DMS53 (cell line): Measurements from ENCODE around the gene CRISPLD2.

Experiments used
- DNase-seq: peaks from one replicate; lab custom pipeline; 2025; lab: John Stamatoyannopoulos, UW

CRISPLD2 gene

DNA sequence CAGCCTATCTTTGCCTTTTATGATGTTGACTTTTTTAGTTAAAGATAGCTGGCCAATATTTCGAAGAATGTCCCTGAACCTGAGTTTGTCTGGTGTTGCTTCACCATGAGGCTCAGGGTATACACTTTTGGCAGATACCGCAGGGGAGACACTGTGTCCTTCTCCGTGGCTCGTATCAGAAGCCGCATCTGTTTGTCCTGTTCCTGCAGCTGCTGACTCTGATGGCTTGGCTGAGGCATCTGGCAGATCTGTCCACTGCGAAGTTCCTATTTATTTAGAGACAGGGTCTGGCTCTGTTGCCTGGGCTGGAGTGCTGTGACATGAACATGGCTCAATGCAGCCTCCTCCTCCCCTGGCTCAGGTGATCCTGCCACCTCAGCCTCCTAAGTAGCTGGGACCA lies 93.5 kb downstream of the CRISPLD2 start:
- DNase-seq: peak; percentile 70

DNA sequence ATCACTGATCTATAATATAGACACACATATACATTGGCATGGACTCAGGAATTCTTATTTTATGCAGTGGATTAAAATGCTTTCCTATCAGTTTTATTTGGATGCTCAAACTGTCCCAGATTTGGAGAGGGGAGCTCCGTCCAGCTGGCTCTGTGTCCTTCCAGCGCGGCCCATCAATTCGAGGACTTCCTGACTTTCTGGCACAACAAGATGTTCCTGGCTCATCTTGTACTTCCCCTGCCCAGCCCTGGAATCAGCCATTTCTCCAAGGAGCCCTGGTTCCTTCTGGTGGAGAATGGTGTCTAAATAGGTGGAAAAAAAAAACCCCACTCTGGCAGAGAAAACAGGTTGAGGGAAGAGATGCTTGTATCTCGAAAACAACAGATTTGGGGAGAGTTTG lies 94.5 kb downstream of the CRISPLD2 start:
- DNase-seq: no peak

DNA sequence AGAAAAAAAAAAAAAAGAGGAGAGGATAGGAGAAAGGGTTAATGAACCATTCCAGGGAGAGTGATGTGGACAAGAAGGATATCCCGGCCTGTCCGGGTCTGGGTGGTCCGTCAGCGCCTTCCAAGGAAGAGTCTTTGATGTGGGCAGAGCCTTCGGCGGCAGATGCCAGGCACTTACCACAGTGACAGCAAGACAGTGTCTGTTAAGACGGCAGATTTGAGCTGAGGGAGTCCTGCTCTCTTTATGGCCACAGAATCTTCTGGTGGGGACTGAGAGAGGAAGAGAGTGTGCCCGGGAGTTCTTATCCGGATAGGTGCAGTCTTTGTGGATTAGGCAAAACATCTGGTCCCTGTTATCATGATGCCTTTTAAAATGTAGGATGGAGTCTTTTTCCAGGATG lies 96.4 kb downstream of the CRISPLD2 start:
- no peak for DNase-seq

DNA sequence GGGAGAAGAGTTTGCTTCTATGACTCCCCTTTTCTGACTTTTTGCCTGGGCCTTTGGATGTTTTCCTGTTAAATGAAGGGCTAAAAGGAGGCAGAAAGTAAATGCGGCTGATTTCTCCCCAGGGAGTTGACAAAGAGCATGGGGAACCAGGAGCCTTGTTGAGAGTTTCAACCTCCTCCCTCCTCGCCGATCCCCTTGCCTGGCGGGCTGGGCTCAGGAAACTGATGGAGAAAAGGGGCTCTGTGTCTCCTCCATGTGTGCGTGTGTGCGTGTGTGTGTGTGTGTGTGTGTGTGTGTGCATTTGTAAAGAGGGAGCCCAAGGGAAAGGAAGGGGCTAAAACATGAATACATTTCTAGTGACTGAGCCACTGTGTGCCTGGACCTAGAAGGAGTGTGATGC lies 97.1 kb downstream of the CRISPLD2 start:
- no peak for DNase-seq

DNA sequence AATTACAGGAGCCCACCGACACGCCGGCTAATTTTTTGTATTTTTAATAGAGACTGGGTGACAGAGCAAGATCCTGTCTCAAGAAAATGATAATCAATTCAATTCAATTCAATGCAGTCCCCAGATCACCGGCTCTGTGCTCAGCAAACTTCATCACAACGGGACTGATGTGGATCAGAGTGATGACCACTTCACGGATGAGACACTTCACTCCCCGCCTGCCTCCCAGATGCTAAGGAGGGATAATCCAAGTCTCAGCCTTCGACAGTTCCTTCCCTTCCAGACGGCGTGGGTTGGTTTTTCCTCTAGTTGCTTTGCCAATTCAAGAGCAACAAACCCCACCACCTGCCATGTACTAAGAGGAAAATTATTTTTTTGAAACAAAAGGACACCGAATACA lies 97.7 kb downstream of the CRISPLD2 start:
- no peak for DNase-seq

DNA sequence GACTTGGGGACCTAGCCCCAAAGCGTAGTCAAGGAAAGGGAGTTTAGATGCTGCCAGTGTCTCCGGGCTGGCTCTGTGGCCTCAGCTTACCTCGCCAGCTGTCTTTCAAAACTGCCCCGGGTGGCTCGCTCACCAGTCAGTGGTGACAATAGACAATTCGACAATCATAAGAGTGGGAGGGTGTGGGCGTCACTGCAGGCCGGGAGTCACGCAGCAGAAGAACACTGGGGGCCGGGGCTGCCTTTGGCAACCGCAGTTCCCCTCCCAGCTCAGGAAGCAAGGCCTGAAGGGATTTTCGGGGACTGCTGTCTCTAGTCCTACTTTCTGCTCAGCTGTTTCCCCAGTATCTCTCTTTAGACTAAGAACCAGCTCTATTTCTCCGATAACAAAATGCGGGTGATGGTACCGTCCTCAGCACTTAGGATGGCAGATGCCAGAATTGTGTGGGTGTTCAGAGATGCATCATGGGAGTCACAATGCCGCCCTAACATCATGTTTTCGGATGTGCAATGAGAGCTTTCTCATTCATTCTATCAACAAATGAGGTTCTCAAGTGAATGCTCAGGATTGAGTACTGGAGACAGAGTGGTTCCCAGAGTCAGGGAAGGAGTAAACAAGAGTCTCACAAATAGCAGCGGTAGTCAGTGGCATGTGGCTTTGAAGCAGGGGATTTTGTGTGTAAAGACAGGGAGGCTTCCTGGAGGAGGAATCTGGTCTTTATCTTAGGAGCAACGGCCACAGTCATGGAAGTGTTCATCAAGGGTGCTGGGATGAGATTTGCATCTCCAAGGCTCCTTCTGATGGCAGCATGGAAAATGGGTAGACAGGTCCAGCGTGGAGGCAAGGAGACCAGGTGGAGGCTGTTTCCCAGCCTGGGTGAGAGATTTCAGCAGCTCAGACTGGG lies 98.5 kb downstream of the CRISPLD2 start:
- DNase-seq: no peak

DNA sequence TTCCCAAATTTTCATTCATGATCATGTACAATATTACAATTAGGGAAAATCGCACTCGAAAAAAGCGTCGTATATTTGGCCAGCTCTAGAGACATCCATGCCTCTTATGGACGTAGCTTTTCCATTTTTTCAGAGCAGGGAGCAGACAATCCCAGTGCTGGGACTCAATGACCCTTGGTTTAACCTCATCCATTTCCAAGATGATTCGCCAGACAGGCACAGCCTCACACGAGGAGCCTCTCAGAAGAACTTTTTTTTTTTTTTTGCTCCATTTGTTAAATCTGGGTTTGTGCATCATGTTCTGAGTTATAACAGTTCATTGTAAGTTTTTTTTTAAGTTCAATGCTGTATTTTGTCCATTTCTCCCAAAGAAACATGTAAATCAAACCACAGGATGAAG lies 99.5 kb downstream of the CRISPLD2 start:
- no peak for DNase-seq

DNA sequence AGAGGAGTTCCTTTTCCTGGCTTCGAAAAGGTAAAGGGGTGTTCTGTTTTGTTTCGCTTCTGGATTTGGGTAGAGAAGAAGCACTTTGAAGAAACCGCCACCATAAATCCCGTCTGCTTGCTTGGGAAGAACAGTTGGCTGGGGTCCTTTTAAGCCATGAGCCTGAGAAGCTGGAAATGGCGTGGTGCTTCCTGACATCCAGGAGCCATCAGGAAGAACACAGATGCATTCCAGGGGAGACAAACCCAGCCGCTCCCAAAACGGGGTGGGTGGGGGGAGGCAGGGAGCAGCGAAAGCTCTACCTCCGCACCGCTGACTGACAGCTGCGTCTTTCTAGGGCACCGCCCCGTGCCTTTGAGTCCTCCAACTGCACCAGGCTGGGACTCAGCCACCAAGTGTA lies 99.9 kb downstream of the CRISPLD2 start:
- DNase-seq: no peak

DNA sequence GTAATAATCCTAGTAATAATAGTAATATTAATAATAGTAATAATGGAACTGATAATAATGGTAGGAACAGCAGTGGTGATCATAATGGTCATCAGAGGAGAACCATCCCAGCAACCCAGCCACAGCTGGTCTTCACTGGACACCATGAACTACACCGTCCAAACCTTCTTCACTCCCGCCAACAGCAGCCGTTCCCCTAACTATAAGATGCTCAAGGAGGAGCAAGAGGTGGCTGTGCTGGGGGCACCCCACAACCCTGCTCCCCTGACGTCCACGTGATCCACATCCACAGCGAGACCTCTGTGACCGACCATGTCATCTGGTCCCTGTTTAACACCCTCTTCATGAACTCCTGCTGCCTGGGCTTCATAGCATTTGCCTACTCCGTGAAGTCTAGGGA lies 100.5 kb downstream of the CRISPLD2 start:
- DNase-seq: no peak

DNA sequence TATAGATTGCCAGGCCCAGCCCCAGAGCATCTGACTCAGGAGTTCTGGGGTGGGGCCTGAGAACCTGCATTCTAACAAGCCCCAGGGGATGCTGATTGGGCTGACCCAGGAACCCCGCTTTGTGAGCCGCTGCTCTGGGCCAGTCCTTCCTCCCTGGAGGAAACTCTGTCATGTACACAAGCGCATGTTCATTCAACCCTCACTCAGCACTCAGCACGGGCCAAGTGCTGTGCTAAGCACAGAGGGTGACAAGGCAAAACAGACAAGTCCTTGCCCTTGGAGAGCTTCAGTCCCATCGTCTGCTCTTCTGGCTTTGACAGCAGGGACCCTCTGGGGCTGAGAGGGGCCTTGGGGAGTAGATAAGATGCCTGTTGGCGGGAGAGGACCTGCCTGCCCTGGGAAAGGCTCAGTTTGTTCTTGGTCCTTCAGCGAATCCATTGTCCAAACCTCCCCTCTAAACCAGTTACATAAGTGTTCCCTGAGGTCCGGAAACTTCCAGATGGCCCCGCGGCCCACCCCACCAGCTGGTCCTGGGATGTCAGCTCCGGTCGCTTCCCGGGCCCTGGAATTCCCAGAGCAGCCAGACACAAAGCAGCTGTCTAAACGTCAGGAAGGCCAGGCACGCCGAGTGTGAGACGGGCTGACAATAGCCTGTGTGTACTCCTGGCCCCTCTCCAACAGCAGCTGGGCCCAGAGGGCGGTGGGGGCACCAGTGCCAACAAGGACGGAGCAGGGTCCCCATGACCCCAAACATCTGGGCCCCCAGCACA lies 102.8 kb downstream of the CRISPLD2 start:
- DNase-seq: peak; percentile 86

DNA sequence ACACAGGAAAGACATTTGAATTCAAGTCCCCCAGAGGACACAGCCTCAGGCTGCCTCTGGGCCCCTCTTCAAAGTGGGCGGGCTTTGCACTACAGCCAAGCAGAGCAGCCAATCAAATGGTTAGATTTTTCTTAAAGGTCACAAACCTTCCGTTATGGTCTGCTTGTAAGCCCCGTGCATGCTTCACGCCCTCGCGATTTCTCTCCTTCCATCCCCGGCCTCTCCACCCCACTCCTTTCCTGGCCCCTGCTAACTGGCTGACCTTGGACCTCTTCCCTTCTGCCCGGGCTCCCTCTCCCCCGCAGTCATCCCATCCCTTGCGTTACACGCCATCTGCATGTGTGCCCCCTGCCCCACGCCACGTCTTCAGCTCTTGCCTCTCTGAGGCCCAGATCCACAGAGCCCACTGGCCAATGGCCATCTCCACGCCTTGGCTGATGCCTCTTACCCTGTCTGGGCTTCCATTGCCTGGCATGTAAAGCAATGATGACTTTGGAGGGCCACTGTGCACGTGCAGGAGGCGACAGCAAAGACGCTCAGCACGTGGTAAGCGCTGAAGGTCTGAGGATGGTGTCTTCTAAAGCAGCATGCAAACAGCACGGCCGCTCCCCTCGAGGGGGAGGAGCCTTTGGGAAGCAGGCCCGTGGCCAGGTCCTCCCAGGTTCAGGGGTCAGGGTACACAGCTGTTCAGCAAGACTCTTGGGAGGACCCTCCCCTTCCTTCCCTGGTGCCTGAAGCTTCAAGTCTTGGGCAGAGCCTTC lies 104.7 kb downstream of the CRISPLD2 start:
- peak; percentile 15 for DNase-seq

DNA sequence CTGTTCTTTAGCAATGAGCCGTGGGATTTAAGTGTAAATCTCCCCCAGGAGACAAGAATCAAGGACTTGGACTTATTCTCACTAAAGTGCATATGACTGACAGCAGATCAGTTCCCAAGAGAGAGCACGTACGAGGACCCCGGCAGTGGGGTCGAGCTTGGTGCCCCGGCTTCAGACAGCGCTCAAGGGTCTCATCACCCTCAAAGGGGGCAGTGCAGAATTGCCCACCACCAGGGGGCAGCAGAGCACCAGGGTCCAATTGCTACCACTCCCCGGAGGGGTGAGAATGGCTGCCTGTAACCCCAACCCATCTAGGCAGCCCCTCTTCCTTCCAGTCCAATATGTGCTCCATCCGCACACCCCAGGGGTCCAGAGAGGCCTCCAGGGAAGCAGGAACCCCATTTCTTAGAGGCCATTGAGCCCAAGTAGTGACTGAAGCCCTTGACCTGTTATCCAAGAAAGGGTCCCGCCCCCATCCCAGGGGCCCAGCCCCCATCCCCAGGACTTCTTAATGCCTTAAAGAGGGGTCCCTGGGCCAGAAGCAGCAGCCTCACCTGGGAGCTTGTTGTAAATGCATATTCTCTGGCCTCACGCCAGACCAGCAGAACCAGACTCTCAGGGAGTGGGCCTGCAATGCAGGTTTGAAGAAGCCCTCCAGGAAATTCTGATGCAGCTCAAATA lies 105.4 kb downstream of the CRISPLD2 start:
- DNase-seq: peak; percentile 57

DNA sequence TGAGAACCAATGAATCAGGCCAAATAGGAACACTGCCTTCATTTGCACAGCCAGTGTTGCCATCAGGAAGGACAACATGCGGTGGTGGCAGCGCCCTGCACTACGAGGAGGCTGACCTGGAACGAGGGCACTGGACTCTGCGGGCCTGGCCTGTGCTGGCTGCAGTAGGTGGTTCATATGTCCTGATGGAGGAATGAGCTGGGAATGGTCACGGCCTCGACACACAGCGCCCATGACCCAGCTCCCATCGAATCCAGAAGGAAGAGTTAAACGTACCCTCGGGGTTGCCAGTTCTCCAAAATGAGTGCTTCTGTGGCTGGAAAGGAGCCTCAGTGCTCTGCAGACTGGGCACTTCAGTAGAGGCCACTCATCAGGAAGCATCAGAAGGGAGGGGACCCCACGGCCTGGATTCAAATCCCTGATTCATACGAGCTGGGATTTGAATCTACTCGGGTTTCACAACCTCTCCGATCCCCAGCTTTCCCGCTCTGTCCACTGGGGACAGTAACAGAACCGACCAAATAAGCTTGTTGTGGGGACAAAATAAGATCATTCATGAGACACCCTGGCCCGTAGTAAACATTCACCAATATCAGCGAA lies 106.1 kb downstream of the CRISPLD2 start:
- no peak for DNase-seq

DNA sequence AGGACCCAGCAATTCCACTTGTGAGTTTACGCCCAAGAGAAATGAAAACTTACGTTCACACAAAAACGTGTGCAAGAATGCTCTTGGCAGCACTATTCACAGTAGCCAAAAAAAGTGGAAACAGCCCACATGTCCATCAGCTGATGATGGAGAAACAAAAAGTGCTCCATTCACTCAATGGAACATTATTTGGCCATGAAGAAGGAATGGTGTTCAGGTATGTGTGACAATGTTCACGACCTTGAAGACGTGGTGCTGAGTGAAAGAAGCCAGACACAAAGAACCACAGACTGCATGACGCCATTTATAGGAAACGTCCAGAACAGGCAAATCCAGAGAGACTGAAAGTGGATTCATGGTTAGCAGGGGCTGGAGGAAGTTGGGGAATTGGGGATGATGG lies 106.7 kb downstream of the CRISPLD2 start:
- DNase-seq: no peak

DNA sequence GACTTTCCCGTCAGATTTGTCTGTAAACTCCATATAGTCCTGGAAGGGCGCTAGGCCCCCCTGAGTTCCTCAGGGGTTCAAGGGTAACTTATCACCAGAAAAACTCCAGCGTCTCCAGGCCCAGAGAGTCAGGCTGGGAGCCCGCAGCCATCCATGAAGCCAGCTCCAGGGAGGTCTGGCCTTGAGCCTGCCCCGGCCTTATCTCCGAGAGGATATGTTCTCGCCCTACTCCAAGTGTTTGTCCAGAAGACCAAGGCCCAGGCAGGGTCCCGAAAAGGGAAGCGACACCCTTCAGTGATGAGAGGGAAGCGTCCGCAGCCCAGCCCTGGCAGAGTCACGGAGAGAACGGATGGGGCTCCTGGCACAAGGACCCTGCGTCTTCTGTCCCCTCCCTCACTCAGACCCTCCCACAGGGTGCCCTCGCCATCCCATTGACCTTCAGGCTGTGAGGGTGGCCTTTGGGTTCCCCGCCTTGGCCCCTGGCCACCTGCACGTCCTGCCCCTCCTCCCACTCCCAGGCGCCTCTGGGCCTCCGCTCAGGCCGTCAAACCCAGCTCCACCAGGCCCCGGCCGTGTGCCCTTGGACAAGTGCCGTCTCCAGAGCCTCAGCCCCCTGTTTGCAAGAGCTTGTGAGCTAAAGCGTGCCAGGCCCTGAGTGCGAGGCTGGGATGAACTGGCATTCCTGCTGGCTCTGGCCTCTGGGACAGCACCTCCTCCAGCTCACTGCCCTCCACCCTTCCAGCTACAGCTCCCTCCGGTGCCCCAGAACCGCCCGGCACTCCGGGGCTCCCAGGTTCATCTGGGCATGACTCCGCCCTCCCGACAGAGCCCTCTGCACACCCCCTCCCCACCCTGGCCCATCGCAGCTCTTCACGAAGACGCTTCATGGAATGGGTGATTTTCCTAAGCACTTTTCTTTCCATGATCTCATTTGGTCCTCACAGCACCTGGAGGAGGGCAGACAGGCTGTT lies 108.1 kb downstream of the CRISPLD2 start:
- no peak for DNase-seq

DNA sequence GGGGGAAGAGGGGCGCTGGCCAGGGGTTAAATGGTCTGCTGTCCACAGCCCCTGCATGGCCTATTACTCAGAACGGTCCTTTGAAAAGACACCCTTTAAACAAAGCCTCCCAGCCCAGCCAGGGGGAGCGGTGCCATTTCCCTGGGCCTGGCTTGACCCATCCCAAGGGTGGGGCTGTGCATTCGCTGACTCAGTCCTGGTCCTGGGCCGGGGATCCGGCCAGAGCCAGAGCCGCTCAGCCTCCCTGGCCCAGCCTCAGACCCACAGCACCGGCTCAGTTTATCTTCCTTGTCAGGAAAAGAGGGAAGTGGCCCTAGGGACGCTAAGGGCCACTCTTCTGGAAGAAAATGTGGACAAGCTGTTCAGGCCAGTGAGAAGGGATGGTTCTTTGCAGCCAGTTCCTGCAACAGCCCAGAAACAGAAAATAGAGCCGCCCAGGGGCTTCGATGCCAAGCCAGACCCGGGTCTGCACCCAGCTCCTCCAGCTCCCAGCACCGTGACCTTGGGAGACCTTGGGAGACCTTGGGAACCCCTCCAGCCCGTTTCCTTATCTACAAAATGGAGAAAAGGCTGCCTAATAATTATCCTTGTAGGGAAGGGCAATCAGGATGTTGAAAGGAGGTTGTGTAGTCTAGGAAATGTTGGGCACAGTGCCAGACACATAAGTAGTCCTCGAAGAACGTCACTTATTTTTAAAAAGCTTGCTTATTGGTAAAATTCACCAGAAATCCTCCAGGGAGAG lies 109.1 kb downstream of the CRISPLD2 start:
- DNase-seq: no peak

DNA sequence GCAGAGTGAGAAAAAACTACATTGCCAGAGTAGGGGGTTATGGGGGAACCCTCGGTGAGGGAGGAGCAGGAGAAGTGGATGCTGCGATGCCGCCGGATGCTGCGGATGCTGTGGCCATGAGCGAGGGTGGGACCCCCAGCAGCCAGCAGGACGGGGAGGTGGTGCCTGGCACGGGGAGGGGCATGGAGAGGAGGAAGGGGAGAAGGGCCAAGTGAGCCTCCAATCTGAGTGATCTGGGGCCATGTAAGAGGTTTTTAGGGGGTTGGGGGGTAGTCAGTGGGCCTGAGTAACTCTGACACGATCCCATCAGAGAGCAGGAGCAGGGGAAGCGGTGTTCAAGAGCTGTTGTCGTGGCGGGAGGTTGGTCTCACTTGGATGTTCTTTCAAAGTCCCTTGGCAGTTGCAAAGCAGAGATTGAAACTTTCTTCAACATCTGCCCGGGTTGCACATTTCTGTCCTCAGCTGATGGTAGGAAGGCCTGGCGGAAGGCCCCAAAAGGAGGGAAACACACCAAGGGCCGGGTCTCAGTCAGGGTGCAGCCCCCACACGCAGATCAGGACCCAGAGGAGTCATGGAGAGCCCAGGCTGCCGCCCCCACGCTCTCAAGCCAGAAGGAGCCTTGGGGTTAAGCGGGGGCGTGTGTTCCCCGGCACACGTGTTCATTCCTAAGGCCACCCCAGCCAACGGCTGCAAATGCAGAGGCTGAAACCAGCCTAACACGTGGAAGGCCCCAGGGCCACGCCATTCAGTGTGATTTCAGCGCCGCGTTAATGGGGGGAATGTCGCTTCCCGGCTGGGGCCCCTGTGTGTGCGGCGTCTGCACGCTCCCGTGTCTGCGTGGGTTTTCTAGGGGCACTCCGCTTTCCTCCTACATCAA lies 109.9 kb downstream of the CRISPLD2 start:
- DNase-seq: no peak

DNA sequence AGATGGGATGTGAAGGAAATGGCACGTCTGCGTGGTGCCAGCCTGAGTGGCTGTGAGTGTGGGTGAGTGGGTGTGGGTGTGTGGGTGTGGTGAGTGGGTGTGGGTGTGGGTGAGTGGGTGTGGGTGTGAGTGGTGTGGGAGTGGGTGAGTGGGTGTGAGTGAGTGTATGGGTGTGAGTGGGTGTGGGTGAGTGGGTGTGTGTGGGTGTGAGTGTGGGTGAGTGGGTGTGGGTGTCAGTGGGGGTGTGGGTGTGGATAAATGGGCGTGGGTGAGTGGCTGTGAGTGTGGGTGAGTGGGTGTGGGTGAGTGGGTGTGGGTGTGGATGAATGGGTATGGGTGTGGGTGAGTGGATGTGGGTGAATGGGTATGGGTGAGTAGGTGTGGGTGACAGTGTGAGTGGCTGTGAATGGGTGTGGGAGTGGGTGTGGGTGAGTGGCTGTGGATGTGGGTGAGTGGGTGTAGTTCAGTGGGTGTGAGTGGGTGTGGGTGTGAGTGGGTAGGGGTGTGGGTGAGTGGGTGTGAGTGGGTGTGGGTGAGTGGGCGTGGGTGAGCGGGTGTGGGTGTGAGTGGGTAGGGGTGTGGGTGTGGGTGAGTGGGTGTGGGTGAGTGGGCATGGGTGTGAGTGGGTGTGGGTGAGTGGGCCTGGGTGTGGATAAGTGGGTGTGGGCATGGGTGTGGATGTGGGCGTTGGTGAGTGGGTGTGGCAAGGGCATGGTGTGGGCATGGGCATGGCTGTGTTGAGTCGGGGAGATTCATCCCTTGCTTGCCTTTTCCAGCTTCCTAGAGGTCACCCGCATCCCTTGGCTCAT lies 110.7 kb downstream of the CRISPLD2 start:
- no peak for DNase-seq
